HS-27A (cell line): ENCODE results near the gene FPR2.
A peak's percentile ranks its signal among the peaks of the same experiment; 100 is the strongest.
"Not testable (repeated sequence)": the region's sequence is repeated elsewhere in the genome, so short reads cannot be mapped to it uniquely, and the experiment has no call there.

Source experiments
- DNase-seq: peaks from one replicate; pipeline ENCODE4 v3.0.0-alpha.2; 2012; ENCODE audit warnings: low read depth, missing footprints

Gene FPR2

GRCh38 chr19:51739466-51740213 lies 21.3 kb upstream of the FPR2 start:
- no peak for DNase-seq

GRCh38 chr19:51740356-51740755 lies 20.6 kb upstream of the FPR2 start:
- no peak for DNase-seq

- DNase-seq = no peak
Measured at GRCh38 chr19:51742789-51743188, 18.2 kb upstream of the FPR2 start.

- DNase-seq = no peak
Measured at GRCh38 chr19:51743405-51743804, 17.6 kb upstream of the FPR2 start.

GRCh38 chr19:51746731-51747130 lies 14.2 kb upstream of the FPR2 start:
- DNase-seq = no peak

GRCh38 chr19:51749979-51750378 lies 11.0 kb upstream of the FPR2 start:
- DNase-seq = no peak

GRCh38 chr19:51750400-51751094 lies 10.4 kb upstream of the FPR2 start:
- DNase-seq = no peak

- no peak for DNase-seq
Measured at GRCh38 chr19:51751655-51752054, 9.3 kb upstream of the FPR2 start, which contains the start of gene FPR1. TSS of gene FPR1 (minus strand) at chr19:51751878. CDS start at chr19:51746994, 4,884 bp downstream.

GRCh38 chr19:51754109-51754508 lies 6.9 kb upstream of the FPR2 start:
- DNase-seq = no peak

- no peak for DNase-seq
Measured at GRCh38 chr19:51754770-51755169, 6.2 kb upstream of the FPR2 start.

- no peak for DNase-seq
Measured at GRCh38 chr19:51755571-51755970, 5.4 kb upstream of the FPR2 start.

- DNase-seq = no peak
Measured at GRCh38 chr19:51761696-51762095, 716 bp downstream of the FPR2 start.

GRCh38 chr19:51765086-51765485 lies 4.1 kb downstream of the FPR2 start:
- DNase-seq = no peak

GRCh38 chr19:51766461-51766860 lies 5.5 kb downstream of the FPR2 start:
- DNase-seq = no peak

GRCh38 chr19:51771376-51772130 lies 10.6 kb downstream of the FPR2 start:
- DNase-seq = no peak

GRCh38 chr19:51772977-51773376 lies 12.0 kb downstream of the FPR2 start:
- DNase-seq = no peak

GRCh38 chr19:51776561-51776960 lies 15.6 kb downstream of the FPR2 start:
- not testable (repeated sequence) for DNase-seq

- DNase-seq = peak; percentile 72
Measured at GRCh38 chr19:51777570-51778462, 16.8 kb downstream of the FPR2 start.

GRCh38 chr19:51779181-51779580 lies 18.2 kb downstream of the FPR2 start:
- no peak for DNase-seq

- DNase-seq = no peak
Measured at GRCh38 chr19:51779703-51780102, 18.7 kb downstream of the FPR2 start.

GRCh38 chr19:51780270-51780669 lies 19.3 kb downstream of the FPR2 start:
- DNase-seq = no peak

- no peak for DNase-seq
Measured at GRCh38 chr19:51781999-51782398, 21.0 kb downstream of the FPR2 start.
